KOPT-K1 (cell line): ENCODE measurements around the gene POC1A.

Experiments
- H3K27ac ChIP-seq: fragments of 200-600 bp; sonication (generic); 2 replicates; pipeline ENCODE4 v1.5.1; 2016; ENCODE audit warnings: antibody characterized with exemption, mild to moderate bottlenecking, low read depth, low read length; ENCODE audit not compliant: poor library complexity, severe bottlenecking
- H3K36me3 ChIP-seq: fragments of 200-600 bp; sonication (generic); 2 replicates; pipeline ENCODE4 v1.5.1; 2017; ENCODE audit warnings: antibody characterized with exemption, mild to moderate bottlenecking, low read length, moderate library complexity; ENCODE audit not compliant: insufficient read depth
- H3K9me3 ChIP-seq: fragments of 200-600 bp; sonication (generic); 2 replicates; pipeline ENCODE4 v1.5.1; 2017; ENCODE audit warnings: antibody characterized with exemption, low read length, mild to moderate bottlenecking; ENCODE audit not compliant: insufficient read depth, poor library complexity, severe bottlenecking

The POC1A gene

GRCh38 chr3:52084954-52085680 lies 69.1 kb downstream of the POC1A start:
- peaks cover 29% of the 10 kb centered on the region; the same call in 1 of the 2 replicates for H3K36me3 ChIP-seq
- H3K9me3 ChIP-seq, result no peaks in the 10 kb centered on the region
- no peak overlapping the region for H3K27ac ChIP-seq

GRCh38 chr3:52084216-52084945 lies 69.8 kb downstream of the POC1A start:
- H3K36me3 ChIP-seq, result peaks cover 32% of the 10 kb centered on the region; the same call in 1 of the 2 replicates
- H3K27ac ChIP-seq, result no peak overlapping the region

DNA sequence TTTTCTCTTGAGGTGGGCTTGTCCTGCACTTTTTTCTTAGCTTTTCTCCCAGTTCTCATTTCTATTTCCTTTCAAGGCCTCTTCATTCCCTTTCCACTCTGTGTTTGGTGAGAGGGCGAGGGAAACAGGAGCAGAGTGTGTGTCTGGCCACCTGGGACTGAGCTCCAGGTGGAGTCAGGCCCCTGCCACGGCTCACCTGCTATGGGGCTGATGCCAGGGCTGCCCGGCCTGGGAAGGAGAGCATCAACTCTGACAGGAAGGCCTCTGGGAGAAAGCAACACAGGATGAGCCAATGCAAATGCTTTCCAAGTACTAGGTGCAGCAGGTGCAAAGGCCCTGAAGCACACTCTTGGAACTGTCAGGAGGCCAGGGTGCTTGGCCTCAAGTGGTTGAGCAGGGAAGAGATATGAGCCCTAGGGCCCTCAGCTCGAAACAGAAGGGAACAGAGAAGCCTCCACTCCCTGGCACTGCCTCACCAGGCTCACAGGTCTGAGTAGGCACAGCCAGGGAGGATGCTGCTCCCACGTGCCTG lies 70.6 kb downstream of the POC1A start:
- no peaks in the 10 kb centered on the region for H3K9me3 ChIP-seq
- peaks cover 32% of the 10 kb centered on the region; the same call in 1 of the 2 replicates for H3K36me3 ChIP-seq
- no peak overlapping the region for H3K27ac ChIP-seq

More at GRCh38 chr3:52084216-52084945, 69.8 kb downstream of the POC1A start:
- H3K9me3 ChIP-seq, result no peaks in the 10 kb centered on the region

GRCh38 chr3:52082951-52083350 lies 71.3 kb downstream of the POC1A start:
- no peaks in the 10 kb centered on the region for H3K9me3 ChIP-seq
- H3K36me3 ChIP-seq, result peaks cover 32% of the 10 kb centered on the region; the same call in 1 of the 2 replicates
- H3K27ac ChIP-seq, result no peak overlapping the region

DNA sequence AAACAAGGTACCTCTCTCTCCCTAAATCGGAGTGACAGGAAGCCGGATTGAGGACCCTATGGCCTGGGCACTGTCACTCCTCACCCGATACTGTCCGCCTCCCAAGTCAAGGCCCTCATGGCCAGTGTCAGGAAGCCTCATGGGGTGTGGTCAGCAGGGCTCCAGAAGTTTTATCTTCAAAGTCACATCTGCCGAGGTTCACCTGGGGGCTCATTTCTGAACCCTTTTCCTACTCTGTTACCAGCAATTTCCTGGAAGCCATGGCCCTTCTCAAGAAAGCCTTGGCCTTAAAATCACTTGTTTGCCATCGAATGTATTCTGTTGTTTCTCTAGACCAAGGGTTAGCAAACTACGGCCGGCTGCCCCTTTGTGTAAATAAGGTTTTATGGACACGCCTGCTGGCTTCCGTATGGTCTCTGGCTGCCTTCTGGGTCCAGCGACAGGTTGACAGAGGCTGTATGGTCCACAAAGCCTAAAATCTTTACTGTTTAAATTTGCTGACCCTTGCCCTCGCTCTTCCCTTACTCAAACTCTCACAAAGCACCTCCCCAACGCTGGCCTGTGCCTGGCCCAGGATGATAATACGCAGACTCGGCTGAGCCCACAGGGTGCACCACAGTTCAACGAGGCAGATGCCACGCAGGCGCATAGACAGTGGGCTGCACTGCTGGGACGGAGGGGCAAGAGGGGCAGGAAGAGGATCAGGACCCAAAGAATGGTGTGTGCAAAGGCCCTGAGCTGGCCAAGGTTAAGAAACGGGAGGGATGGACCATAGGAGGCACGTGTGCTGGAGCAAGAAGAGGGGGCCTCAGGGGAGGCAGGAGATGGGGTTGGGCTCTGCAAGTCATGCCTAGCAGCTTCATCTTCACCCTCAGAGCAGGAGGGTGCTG lies 73.1 kb downstream of the POC1A start:
- Histone ChIP-seq H3K27ac (no peak overlapping the region), H3K9me3 (no peaks in the 10 kb centered on the region), H3K36me3 (peaks cover 42% of the 10 kb centered on the region; the same call in 1 of the 2 replicates)

DNA sequence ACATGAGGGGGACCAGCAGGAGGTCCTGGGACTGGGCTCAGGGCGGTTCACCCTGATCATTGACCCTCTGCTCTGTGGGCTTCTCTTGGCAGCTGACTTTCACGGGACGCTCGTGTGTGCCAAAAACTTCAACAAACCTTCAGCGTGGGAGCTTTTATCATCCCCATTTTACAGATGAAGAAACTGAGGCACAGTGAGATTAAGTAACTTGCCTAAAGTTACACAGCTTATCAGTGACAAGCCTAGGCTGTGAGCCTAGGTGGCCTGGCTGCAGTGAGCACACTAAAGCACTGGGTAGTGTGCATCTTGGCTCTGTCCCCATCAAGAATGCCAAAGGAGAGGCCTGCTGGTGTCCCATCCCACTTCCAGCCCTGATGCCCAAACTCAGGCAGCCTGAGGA lies 74.3 kb downstream of the POC1A start:
- Histone ChIP-seq H3K27ac (no peak overlapping the region), H3K9me3 (no peaks in the 10 kb centered on the region), H3K36me3 (peaks cover 53% of the 10 kb centered on the region)

- H3K27ac ChIP-seq, result no peak overlapping the region
- peaks cover 59% of the 10 kb centered on the region for H3K36me3 ChIP-seq
- H3K9me3 ChIP-seq, result no peaks in the 10 kb centered on the region
Measured at GRCh38 chr3:52078781-52079560, 75.3 kb downstream of the POC1A start.

DNA sequence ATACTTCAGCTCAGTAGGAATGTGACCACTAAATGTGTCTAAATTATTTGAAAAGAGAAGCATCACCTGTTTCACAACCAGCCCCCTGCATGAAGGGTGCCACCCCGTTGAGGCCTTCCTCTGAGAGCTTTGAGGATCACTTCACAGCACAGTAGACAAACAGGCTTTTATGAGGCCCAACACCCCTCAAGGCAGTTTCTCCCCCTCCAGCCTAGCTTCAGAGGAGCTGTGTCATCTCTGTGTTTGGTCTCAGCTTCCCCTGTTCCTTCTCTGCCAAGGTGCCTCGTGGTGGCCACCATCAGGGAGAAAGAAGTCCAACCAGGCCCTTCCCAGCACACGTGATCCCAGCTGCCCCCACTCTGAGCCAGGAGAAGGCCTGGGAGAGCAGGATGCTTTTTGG lies 76.3 kb downstream of the POC1A start:
- no peak overlapping the region for H3K27ac ChIP-seq
- H3K9me3 ChIP-seq, result no peaks in the 10 kb centered on the region
- peaks cover 55% of the 10 kb centered on the region for H3K36me3 ChIP-seq

- no peak overlapping the region for H3K27ac ChIP-seq
- no peaks in the 10 kb centered on the region for H3K9me3 ChIP-seq
- peaks cover 50% of the 10 kb centered on the region for H3K36me3 ChIP-seq
Measured at GRCh38 chr3:52076896-52077780, 77.1 kb downstream of the POC1A start.

GRCh38 chr3:52073490-52073889 lies 80.7 kb downstream of the POC1A start:
- Histone ChIP-seq H3K27ac (no peak overlapping the region), H3K9me3 (no peaks in the 10 kb centered on the region), H3K36me3 (peaks cover 38% of the 10 kb centered on the region)

DNA sequence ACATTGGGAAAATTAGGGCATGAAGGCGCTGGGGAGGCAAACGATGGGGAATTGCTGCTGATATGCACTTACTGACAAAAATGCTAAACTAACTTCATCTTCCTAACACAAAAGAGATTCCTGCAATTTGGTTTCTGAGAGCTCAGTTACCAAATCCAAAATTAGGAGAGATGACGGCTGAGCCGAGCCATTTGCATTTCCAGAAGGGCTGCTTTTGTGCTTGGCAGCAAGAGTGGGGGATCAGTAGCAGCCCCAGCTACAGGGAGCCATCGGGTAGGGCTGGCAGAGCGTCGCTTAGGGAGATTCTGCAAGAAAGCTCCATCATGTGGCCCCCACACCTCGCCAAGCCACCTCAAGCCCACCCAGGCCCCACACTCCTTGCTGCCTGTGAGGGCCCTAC lies 81.8 kb downstream of the POC1A start:
- H3K27ac ChIP-seq, result no peak overlapping the region
- no peaks in the 10 kb centered on the region for H3K9me3 ChIP-seq
- H3K36me3 ChIP-seq, result peaks cover 38% of the 10 kb centered on the region

- H3K36me3 ChIP-seq, result peaks cover 37% of the 10 kb centered on the region
- H3K27ac ChIP-seq, result no peak overlapping the region
Measured at GRCh38 chr3:52072020-52072419, 82.2 kb downstream of the POC1A start.

More at GRCh38 chr3:52072020-52072419, 82.2 kb downstream of the POC1A start:
- H3K9me3 ChIP-seq, result no peaks in the 10 kb centered on the region
